CD4-positive, alpha-beta T cell treated with Interleukin-1 beta for 1 hour (primary cell): ENCODE results near the gene MVP.
"Not testable (repeated sequence)": the region's sequence is repeated elsewhere in the genome, so short reads cannot be mapped to it uniquely, and the experiment has no call there.

ENCODE experiments used
- DNase-seq, 2 donors: peaks; one replicate each; pipeline ENCODE4 v3.0.0-alpha.2; 2020 to 2022

Gene MVP

DNA sequence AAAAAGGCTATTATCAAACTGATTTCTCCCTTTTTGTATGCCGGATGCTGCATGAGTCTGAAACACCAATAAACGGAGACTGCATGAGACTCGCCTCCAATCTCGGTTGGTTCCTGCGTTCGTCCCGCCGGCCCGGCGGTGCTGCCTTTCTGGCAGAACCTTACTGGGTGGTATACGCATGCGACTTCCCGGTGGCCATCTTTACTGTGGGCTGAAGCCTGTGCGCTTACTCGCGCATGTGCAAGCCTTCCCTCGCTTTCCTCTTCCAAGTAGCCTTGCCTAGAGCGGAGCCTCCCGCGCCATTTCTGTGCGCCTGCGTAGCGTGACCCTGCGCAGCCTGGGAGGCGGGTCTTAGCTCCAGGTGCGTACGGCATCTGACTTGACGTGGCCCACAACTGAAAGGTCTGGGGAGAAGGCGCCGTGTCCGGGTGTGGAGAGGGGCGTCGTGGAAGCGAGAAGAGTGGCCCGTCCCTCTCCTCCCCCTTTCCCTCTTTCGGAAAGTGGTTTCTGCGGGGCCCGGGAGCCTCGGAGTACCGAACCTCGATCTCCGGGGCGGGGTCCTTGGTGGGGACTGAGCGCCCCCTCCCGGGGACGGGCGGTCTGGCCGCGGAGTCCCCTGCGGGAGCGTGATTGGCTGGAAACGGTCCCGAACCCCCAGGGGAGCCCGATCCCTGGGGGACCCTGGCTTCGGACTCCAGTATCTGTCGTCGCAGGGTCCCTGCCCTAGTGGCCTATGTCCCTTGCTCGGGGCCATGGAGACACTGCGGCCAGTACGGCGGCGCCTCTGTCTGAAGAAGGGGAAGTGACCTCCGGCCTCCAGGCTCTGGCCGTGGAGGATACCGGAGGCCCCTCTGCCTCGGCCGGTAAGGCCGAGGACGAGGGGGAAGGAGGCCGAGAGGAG, 4.2 kb upstream of the MVP start, which contains the start of gene PAGR1:
PAGR1 (plus strand) TSS at position 360 of the 901 bp plus-strand sequence; CDS start at position 734, 374 bp downstream.
- DNase-seq, result peak; percentile 100

GRCh38 chr16:29816694-29817441, 3.4 kb upstream of the MVP start:
- peak; percentile 49 to 50 for DNase-seq

DNA sequence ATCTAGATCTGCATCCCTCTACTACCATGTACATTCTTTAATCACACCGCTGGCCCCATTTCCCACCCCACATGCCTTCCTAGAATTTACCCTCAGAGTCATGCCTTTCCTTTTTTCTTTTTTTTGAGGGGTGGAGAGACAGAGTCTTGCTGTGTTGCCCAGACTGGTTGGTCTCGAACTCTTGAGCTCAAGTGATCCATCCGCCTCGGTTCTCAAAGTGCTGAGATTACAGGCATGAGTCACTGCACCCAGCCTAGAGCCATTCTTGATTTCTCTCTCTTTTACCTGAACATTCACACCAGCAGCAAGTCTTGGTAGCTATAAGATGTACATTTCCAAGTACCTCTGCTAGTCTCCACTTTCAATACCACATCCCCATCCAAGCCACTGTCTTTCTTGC, 2.2 kb upstream of the MVP start:
- no peak for DNase-seq

DNA sequence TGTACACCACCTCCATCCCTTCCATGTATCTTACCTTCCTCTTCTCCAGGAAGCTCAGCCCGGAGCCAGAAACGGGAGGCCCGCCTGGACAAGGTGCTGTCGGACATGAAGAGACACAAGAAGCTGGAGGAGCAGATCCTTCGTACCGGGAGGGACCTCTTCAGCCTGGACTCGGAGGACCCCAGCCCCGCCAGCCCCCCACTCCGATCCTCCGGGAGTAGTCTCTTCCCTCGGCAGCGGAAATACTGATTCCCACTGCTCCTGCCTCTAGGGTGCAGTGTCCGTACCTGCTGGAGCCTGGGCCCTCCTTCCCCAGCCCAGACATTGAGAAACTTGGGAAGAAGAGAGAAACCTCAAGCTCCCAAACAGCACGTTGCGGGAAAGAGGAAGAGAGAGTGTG, 756 bp upstream of the MVP start:
- DNase-seq, result no peak

DNA sequence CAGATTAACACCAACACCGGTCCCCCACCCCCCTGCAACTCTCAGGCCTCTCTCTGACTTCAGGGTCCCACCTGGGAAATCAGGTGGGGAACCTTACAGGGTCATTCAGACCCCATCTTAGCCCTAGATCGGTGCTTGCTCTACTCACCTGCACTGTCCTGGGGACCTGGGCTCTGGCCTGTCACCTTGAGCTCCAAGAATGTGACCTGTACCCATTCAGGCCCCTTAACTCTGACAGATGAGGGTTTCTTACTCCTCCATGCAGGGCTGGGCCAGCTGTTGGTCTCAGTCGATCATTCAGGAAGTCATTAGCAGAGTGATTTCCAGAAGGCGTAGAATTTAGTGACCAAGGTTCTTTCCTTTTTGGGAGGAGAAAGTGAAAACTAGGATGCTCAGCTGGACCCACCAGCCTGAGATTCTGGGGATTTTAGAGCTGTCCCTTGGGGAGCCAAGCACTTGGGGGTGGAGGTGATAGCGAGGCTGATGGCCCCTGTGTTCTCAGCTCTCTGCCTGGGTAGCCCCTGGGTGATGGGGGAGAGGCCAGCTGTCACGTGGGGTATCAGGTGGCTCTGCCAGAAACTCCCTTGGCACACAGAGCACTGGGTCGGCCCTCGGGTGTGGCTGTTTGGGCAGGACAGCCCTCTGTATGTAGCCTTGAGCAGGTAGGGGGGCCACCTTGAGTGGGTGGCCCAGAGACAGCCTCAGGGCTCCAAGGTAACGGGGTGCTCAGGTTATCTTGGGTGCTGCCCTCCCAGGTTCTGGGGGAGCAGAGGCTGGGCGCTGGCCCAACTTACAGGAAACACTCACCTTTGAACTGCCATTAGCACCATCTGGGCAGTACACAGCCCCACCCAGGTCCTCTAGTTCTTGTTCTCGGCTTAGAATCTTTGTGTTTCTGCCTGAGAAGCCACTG, 724 bp downstream of the MVP start:
- DNase-seq, result peak; percentile 57 to 61

- no peak for DNase-seq
These were observed 1.4 kb downstream of the MVP start for GRCh38 chr16:29821643-29822115.

DNA sequence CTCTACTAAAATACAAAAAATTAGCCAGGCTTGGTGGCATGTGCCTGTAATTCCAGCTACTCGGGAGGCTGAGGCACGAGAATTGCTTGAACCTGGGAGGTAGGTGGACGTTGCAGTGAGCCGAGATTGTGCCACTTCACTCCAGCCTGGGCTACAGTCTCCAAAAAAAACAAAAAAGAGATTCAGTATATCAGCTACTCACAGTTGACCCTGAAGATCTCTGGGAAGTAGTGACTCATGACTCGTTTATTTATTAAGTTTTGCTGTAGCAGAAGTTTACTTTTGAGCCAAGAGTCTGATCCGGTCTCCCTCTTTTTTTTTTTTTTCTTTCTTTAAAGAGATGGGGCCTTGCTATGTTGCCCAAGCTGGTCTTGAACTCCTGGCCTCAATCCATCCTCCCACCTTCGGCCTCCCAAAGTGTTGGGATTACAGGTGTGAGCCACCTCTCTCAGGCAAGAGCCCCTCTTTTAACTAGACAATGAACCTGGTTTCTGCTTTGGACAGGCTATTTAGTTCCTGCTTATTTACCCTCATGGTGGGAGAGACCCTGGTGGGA, 4.4 kb downstream of the MVP start:
- DNase-seq, result no peak

DNA sequence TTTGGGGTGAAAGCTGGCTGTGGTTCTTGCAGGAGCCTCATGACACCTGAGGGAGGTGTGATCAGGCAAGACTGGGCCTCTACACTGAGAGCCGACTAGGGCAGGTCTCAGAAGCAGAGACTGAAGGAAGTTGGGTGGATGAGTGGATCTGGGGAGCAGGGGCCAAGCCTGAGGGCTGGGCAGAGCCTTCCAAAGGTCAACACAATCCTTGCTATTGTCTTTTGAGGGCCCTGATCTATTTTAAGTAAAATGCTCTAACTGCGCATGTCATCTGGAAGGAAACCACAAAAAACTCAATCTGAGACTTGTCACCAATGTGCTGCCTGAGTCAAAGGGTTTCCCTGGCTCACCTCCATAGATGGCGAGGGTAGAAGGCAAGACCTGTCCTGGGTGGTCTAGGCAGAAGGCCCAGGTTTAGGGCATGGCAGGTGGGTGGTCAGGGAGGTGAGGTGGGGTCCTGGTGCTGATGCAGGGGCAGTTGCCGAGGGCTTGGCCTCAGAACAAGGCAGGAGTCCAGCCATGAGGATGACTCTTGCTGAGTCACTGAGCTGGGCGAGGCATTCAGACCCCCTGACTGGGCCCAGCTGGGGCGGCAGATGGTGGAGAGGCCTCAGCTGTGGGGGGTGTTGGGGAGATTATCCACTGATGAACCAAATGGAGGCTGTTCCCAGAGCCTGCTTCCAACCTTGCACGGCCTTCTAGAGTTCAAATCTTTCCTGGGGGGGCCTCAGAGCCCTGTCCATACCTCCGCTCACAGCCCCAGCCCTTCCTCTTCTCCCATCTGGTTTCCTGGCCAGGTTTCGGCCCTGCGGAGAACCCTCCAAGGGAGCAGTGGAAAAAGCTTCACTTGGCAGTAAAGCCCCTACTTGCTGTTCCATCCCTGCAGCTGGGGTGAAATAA, 5.1 kb downstream of the MVP start:
- peak in 1 of 2 donors; percentile 37 for DNase-seq

DNA sequence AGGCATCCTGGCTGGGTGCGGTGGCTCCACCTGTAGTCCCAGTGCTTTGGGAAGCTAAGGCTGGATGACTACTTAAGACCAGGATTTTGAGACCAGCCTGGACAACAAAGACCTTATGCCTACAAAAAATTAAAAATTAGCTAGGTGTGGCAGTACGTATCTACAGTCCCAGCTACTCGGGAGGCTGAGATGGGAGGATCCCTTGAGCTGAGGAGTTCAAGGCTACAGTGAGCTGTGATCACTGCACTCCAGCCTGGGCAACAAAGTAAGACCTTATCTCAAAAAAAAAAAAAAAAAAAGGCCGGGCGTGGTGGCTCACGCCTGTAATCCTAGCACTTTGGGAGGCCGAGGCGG, 6.1 kb downstream of the MVP start:
- no peak for DNase-seq

DNA sequence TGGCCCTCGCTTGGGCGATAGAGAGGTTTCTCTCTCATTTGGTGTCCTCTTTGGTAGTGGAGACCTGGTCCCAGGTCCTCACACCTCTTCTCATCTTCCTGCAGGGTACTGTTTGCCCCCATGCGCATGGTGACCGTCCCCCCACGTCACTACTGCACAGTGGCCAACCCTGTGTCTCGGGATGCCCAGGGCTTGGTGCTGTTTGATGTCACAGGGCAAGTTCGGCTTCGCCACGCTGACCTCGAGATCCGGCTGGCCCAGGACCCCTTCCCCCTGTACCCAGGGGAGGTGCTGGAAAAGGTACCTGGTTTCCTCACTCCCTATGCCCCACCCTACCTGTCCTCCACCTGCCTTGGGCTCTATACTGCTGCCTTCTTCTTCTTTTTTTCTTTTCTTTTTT, 10.5 kb downstream of the MVP start:
- no peak for DNase-seq

DNA sequence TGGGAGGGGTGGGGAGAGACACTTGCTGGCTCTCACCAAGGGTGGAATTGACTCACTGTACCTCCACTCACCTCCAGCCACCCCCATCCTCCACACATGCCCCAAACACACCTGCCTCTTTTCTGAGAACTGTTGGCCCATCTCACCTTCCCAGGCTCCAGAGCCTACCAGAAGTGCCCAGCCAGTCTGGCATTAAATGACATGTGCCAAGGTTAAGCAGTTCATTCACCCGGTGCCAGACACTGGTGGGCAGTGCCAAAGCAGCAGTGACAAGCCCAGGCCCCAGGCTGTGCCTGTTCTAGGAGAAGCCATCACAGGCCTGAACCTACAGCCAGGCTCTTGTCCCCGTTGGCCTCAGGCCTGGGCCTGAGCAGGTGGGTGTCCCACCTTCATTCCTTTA, 11.2 kb downstream of the MVP start:
- no peak for DNase-seq

GRCh38 chr16:29833219-29833618, 13.0 kb downstream of the MVP start:
- DNase-seq, result not testable (repeated sequence)

GRCh38 chr16:29834079-29834478, 13.8 kb downstream of the MVP start:
- no peak for DNase-seq

DNA sequence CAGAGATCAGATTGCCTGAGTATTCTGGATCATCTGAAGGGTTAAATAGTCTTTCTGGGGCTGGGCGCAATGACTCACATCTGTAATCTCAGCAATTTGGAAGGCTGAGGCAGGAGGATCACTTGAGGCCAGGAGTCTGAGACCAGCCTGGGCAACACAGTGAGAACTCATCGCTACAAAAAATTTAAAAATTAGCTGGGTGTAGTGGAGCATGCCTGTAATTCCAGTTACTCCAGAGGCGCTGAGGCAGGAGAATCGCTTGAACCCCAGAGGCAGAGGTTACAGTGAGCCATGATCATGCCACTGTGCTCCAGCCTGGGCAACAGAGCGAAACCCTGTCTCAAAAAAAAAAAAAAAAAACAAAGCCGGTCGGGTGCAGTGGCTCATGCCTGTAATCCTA, 15.7 kb downstream of the MVP start:
- no peak for DNase-seq

DNA sequence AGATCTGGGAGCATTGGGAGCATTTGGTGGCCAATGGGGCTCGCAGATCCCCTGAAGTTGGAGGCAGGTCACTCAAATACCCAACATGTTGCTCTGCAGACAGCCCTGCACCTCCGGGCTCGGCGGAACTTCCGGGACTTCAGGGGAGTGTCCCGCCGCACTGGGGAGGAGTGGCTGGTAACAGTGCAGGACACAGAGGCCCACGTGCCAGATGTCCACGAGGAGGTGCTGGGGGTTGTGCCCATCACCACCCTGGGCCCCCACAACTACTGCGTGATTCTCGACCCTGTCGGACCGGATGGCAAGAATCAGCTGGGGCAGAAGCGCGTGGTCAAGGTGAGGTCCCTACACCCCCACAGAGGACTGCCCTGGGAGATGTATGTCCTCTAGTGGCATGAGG, 16.4 kb downstream of the MVP start:
- DNase-seq, result no peak

DNA sequence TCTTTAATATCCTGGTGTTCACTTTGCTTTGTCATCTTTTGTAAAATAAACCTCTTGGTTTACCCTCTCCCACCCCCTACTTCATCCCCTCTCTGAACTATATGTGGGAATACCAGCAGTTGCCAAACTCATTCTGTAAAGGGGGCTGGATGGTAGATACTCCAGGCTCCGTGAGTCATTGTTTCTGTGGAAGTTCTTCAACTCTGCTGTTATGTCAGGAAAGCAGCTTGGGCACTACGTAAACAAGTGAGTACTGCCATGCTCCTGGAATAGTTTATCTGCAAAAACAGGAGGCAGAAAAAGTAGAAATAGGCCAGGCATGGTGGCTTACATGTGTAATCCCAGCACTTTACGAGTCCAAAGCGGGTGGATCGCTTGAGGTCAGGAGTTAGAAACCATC, 17.6 kb downstream of the MVP start:
- DNase-seq, result no peak

GRCh38 chr16:29839822-29840221, 19.6 kb downstream of the MVP start:
- DNase-seq, result no peak

GRCh38 chr16:29840240-29840639, 20.0 kb downstream of the MVP start:
- DNase-seq, result no peak

DNA sequence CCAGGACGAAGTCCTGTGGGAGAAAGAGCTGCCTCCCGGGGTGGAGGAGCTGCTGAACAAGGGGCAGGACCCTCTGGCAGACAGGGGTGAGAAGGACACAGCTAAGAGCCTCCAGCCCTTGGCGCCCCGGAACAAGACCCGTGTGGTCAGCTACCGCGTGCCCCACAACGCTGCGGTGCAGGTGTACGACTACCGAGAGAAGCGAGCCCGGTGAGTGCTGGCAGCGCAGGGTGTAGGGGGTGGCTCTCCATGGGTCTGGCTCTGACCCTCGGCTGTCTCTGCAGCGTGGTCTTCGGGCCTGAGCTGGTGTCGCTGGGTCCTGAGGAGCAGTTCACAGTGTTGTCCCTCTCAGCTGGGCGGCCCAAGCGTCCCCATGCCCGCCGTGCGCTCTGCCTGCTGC, 21.4 kb downstream of the MVP start:
- no peak for DNase-seq

GRCh38 chr16:29842732-29843346, 22.6 kb downstream of the MVP start:
- no peak for DNase-seq

DNA sequence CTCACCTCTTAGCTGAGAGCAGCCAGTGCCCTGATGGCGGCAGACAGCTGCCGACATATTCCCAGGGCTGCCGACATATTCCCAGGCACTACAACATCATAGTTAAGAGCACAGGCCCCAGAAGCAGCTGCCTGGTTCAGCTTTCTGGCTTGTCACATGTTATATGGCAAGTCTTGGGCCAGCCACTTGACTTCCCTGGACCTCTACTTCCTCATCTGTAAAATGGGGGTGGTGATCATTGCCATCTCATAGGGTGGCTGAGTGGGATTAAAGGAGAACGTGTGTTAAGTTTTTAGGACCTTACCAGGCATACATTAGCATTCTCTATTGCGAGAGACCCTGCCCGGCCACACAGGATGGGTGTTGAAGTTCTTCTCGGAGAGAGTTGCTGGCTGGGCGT, 23.7 kb downstream of the MVP start:
- DNase-seq, result no peak
